HG02943 (cell line): ENCODE measurements around the gene AHSG.
A peak's percentile ranks its signal among the peaks of the same experiment; 100 is the strongest.

Experiments used
- ATAC-seq: cut with Tn5 transposase; IDR thresholded peaks from one replicate; pipeline ENCODE4 v1.9.1; 2021; ENCODE audit warnings: mild to moderate bottlenecking, low read depth, moderate library complexity; ENCODE audit not compliant: unreplicated experiment

AHSG gene

DNA sequence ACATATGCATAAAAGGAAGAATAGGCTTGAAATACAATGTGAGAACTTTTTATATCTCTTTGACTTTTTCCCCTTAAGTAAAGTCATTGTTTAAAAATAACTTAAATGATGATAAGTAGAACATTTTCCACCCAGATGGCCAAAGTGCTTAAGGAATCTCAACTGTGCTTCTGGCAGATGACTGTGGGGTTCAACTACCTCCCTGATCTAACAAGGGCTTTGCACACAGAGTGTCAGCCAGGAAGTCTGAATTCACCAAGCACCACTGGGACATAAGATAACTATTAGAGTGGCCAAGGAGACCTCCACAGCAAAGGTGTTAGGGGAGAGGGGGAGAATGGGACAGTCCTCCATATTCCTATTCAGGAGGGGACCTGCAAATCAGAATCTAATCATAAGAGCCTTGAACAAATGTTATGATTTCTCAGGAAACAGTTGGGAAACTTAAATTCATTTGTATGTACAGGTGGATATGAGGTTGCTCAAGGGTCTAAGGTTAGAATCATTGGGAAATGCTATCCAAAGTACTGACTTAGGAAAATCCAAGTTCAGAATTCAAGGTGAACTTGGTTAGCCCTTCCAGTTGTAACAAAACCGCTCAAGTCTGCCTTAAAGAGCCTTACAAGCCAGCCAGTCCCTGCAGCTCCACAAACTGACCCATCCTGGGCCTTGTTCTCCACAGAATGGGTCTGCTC lies 27.1 kb downstream of the AHSG start, which contains the start of gene FETUB:
TSS of gene FETUB (plus strand) at position 622 of the 695 bp plus-strand sequence. CDS start at position 684, 62 bp downstream.
- no peak for ATAC-seq

GRCh38 chr3:186640473-186640818 lies 27.6 kb downstream of the AHSG start:
- no peak for ATAC-seq

- no peak for ATAC-seq
These were observed 28.1 kb downstream of the AHSG start for GRCh38 chr3:186640929-186641328.

GRCh38 chr3:186642014-186642413 lies 29.2 kb downstream of the AHSG start:
- no peak for ATAC-seq

DNA sequence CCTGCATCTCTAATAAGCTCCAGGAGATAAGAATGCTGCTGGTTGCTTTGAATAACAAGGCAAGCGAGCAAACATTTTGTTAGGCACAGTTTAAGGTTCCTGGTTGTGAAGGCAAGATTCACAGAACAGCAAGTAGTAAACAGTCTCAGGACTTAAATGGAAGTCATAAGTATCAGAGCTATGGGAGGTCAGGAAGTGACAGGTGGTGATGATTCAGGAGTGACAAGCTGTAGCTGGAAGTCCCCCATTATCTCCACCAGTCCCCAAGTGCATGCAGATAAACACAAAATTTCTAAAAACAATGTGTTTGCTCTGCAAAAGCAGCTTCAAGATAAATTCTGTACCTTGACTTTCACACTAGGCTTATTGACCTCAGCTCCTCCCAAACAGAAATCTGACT lies 30.6 kb downstream of the AHSG start:
- no peak for ATAC-seq

GRCh38 chr3:186644683-186645082 lies 31.8 kb downstream of the AHSG start:
- ATAC-seq, result no peak

DNA sequence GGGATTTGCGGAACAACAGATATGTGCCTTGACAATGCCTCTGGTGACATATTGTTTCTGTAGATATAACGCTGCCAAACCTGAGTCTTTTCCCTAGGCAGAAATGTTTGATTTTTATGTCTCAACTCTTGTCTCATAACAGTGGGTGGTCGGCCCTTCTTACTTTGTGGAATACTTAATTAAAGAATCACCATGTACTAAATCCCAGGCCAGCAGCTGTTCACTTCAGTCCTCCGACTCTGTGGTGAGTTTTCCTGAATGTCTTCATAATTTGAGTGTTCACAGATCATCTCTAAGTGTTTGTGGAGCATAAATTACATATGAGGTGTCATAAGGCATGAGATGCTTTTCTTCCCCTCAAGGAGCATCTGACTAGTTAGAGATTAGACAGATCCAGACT lies 33.2 kb downstream of the AHSG start:
- ATAC-seq, result no peak

DNA sequence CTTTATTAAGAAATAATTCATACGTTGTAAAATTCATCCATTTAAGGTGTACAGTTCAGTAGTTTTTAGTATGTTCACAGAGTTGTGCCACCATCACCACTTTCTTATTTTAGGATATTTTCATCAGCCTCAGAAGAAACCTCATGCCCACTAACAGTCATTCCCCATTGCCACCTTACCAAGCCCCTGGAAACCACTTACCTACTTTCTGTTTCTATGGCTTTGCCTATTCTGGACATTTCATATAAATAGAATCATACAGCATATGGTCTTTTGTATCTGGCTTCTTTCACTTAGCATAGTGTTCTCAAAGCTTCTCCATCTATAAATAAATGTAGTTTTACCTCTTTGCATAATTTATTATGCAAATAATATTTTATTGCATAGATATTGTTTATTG lies 34.0 kb downstream of the AHSG start:
- no peak for ATAC-seq

GRCh38 chr3:186648851-186649250 lies 36.0 kb downstream of the AHSG start:
- ATAC-seq, result no peak

GRCh38 chr3:186651678-186652215 lies 38.9 kb downstream of the AHSG start:
- no peak for ATAC-seq

DNA sequence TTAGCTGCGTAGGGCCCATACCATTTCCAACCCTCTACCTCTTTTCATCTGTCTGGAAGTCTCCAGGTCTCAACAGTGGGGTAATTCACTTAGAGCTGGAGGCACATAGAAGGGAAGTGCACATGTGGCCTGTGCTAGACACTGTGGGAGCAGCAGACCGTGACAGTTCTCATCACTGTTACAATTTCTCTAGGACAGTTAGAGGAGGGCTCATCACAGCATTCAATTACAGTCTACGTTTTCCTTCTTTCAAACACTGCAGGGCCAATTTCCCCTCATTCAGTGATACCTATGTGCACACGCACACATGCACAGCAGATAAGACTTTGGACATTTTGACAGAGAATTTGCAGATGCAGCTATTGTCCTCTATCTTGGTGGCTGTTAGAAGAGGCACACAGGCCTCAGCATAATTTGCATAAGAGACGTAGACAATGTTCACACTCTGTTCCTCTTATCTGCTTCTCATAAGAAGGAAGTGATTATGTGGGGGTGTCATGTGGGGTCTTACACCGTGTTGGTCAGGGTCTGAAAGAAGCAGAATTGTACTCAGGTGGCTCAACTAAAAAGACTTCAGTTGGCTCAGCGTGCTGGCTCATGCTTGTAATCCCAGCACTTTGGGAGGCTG lies 40.3 kb downstream of the AHSG start:
- peak; percentile 85 for ATAC-seq

DNA sequence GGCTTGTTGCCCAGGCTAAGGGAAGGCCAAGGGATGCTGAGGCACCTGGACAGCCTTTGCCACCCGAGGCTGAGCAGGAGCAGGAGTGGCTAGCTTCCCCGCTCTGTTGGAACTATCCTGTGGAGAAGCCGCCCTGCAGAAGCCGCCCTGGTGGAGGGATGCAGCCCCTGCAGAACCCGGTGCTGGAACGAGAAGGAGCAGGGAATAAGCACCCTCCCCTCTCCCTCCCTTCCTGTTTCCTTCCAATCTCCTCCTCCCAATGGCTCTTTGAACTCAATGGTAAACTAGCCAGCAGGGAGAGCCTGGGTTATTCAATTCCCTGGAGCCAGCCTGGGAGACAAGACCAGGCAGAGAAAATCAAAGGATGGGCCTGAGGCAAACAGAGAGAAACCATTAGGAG lies 41.1 kb downstream of the AHSG start:
- ATAC-seq, result no peak

DNA sequence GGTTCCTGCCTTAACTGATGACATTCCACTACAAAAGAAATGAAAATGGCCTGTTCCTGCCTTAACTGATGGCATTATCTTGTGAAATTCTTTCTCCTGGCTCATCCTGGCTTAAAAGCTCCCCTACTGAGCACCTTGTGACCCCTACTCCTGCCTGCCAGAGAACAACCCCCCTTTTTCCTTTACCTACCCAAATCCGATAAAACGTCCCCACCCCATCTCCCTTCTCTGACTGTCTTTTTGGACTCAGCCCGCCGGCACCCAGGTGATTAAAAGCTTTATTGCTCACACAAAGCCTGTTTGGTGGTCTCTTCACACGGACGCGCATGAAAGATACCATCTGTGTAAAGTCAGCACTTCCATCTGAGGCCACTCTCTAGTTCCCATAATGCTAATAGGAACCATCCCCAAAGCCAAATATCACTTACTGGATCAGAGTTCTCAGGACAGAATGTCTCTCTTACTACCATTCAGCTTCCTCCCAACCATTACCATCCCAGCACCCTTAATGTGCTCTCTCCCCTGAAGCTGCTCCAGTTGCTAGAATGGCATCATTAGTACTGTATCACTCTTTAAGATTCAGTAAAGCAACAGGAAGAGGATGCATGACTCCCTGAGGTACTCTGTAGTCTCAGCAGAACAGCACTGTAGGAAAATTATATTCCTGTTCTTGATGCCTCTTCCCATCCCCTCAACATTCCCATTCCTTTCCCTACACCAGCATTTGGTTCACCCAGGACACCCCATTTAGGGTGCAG lies 50.7 kb downstream of the AHSG start:
- ATAC-seq, result no peak

DNA sequence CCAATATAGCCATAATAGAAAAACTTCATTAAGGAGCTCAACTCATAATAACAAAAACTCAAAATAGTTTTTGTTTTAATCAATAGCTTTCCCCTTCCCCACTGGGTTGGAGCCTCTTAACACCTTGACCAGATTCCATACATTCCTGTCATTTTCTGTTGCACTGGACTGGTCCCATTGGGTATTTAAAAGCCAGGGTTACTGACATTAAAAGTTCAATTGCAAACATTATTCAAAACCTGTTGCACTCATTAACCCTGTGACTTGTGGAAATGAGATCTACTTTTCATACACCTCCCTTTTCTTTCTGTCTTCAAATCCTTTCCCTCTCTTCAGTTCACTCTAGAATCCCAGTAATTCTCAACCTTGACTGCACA lies 51.2 kb downstream of the AHSG start:
- ATAC-seq, result no peak

- no peak for ATAC-seq
These were observed 51.6 kb downstream of the AHSG start for GRCh38 chr3:186664506-186664905.

DNA sequence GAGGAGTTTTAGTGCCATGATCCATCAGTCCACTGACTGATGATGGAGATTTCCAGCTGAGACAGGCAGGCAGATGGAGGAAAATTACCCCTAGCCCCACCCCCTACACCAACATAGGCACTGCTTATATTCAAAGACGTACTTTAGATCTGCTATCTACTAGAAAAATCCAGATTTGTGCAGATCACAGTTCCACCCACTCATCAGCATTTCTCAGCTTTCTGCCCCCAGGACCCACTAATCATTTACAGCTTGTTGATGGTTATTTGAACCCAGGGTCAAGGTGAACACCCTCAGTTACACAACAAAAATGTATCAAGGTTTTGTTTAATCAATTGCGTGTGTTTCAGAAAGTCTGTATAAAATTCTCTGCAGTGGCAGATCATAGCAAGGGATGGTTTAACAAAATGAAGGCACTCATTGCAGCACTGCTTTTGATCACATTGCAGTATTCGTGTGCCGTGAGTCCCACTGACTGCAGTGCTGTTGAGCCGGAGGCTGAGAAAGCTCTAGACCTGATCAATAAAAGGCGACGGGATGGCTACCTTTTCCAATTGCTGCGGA lies 52.8 kb downstream of the AHSG start, which contains the start of gene HRG:
TSS of gene HRG (plus strand) at position 390 of the 564 bp plus-strand sequence. CDS start at position 408, 18 bp downstream.
- ATAC-seq, result no peak

- no peak for ATAC-seq
These were observed 55.6 kb downstream of the AHSG start for GRCh38 chr3:186668426-186668825.

GRCh38 chr3:186669378-186670084 lies 56.7 kb downstream of the AHSG start:
- ATAC-seq, result no peak

DNA sequence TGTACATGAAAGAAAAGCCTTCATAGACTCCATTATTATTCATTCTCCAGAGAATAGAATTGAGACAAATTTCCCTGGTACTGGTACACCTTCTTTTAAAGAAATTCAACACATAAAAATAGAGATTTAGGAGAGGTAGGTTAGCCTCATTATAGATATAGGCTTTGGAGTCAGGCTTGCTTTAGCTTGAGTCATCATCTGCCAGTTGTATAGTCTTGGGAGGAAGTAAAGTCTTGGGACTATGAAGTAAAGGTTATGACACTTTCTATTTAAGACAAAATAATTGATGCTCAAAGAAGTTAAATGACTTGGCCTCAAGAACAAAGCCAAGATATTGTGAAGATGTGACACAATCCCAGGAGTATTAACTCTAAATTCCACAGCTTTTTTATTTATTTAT lies 57.3 kb downstream of the AHSG start:
- no peak for ATAC-seq
